Adipocyte (in vitro differentiated cells): ENCODE results near the gene TMEM127.
A peak's percentile ranks its signal among the peaks of the same experiment; 100 is the strongest.

Source experiments
- DNase-seq: peaks from one replicate; pipeline ENCODE4 v3.0.0-alpha.2; 2015; ENCODE audit warnings: low read depth
- H3K27me3 ChIP-seq: replicated peaks from 2 replicates; pipeline ENCODE4 v1.7.0; 2013; ENCODE audit warnings: mild to moderate bottlenecking, low read length, moderate library complexity; ENCODE audit not compliant: control insufficient read depth, insufficient read depth
- H3K36me3 ChIP-seq: 2 replicates; pipeline ENCODE4 v1.7.0; 2013; ENCODE audit warnings: low read length, mild to moderate bottlenecking, moderate library complexity; ENCODE audit not compliant: control insufficient read depth, insufficient read depth, severe bottlenecking
- H3K4me1 ChIP-seq: 2 replicates; pipeline ENCODE4 v1.7.0; 2013; ENCODE audit warnings: mild to moderate bottlenecking, low read length, moderate library complexity; ENCODE audit not compliant: control insufficient read depth, insufficient read depth
- H3K4me3 ChIP-seq: 2 replicates; pipeline ENCODE4 v1.7.0; 2013; ENCODE audit warnings: mild to moderate bottlenecking, low read length, moderate library complexity
- H3K9ac ChIP-seq: 2 replicates; pipeline ENCODE4 v1.7.0; 2013; ENCODE audit warnings: mild to moderate bottlenecking, low read length, moderate library complexity
- H3K9me3 ChIP-seq: 2 replicates; pipeline ENCODE4 v1.7.0; 2013; ENCODE audit warnings: mild to moderate bottlenecking, low read length, moderate library complexity; ENCODE audit not compliant: control insufficient read depth

The TMEM127 gene

GRCh38 chr2:96250188-96250587 lies 15.6 kb downstream of the TMEM127 start:
- Histone ChIP-seq H3K36me3 (peaks cover 33% of the 10 kb centered on the region), H3K4me3 (no peak overlapping the region), H3K9ac (no peak overlapping the region), H3K4me1 (peaks cover 35% of the 10 kb centered on the region), H3K9me3 (no peaks in the 10 kb centered on the region), H3K27me3 (no peaks in the 10 kb centered on the region)
- no peak for DNase-seq

GRCh38 chr2:96249654-96250053 lies 16.1 kb downstream of the TMEM127 start:
- DNase-seq, result peak; percentile 87
- no peak overlapping the region for H3K4me3 ChIP-seq
- H3K36me3 ChIP-seq, result peaks cover 27% of the 10 kb centered on the region
- H3K9me3 ChIP-seq, result no peaks in the 10 kb centered on the region
- no peak overlapping the region for H3K9ac ChIP-seq
- peaks cover 37% of the 10 kb centered on the region for H3K4me1 ChIP-seq
- no peaks in the 10 kb centered on the region for H3K27me3 ChIP-seq

- peaks cover 40% of the 10 kb centered on the region for H3K4me1 ChIP-seq
- H3K27me3 ChIP-seq, result no peaks in the 10 kb centered on the region
- no peak for DNase-seq
- H3K36me3 ChIP-seq, result peaks cover 17% of the 10 kb centered on the region
- H3K9me3 ChIP-seq, result no peaks in the 10 kb centered on the region
- no peak overlapping the region for H3K9ac ChIP-seq
- H3K4me3 ChIP-seq, result no peak overlapping the region
Observed at GRCh38 chr2:96248624-96249023, 17.2 kb downstream of the TMEM127 start.

- DNase-seq, result no peak
- Histone ChIP-seq H3K9ac (no peak overlapping the region), H3K4me3 (no peak overlapping the region), H3K9me3 (no peaks in the 10 kb centered on the region), H3K36me3 (peaks cover 10% of the 10 kb centered on the region), H3K27me3 (no peaks in the 10 kb centered on the region), H3K4me1 (peaks cover 41% of the 10 kb centered on the region)
Observed at GRCh38 chr2:96247896-96248295, 17.9 kb downstream of the TMEM127 start.

- Histone ChIP-seq H3K9ac (no peak overlapping the region), H3K9me3 (no peaks in the 10 kb centered on the region), H3K4me3 (no peak overlapping the region), H3K27me3 (no peaks in the 10 kb centered on the region), H3K36me3 (peaks cover under 1% of the 10 kb centered on the region), H3K4me1 (peaks cover 44% of the 10 kb centered on the region)
- DNase-seq, result no peak
Observed at GRCh38 chr2:96247009-96247408, 18.8 kb downstream of the TMEM127 start.

- H3K9me3 ChIP-seq, result no peaks in the 10 kb centered on the region
- no peak overlapping the region for H3K4me3 ChIP-seq
- H3K4me1 ChIP-seq, result peaks cover 40% of the 10 kb centered on the region
- no peak overlapping the region for H3K9ac ChIP-seq
- DNase-seq, result no peak
- peaks cover under 1% of the 10 kb centered on the region for H3K36me3 ChIP-seq
- no peaks in the 10 kb centered on the region for H3K27me3 ChIP-seq
Observed at GRCh38 chr2:96245609-96246390, 20.0 kb downstream of the TMEM127 start.

GRCh38 chr2:96243843-96244242 lies 22.0 kb downstream of the TMEM127 start:
- Histone ChIP-seq H3K9ac (no peak overlapping the region), H3K27me3 (no peaks in the 10 kb centered on the region), H3K9me3 (no peaks in the 10 kb centered on the region), H3K36me3 (peaks cover 8% of the 10 kb centered on the region), H3K4me3 (no peak overlapping the region), H3K4me1 (peaks cover 39% of the 10 kb centered on the region)
- no peak for DNase-seq

GRCh38 chr2:96241900-96242611 lies 23.7 kb downstream of the TMEM127 start:
- H3K9me3 ChIP-seq, result no peaks in the 10 kb centered on the region
- peak; percentile 75 for DNase-seq

GRCh38 chr2:96241227-96241626 lies 24.6 kb downstream of the TMEM127 start:
- Histone ChIP-seq H3K9me3 (no peaks in the 10 kb centered on the region), H3K9ac (no peak overlapping the region), H3K27me3 (no peaks in the 10 kb centered on the region), H3K4me1 (peaks cover 39% of the 10 kb centered on the region), H3K4me3 (no peak overlapping the region), H3K36me3 (peaks cover 12% of the 10 kb centered on the region)
- no peak for DNase-seq

More at GRCh38 chr2:96241900-96242611, 23.7 kb downstream of the TMEM127 start:
- peaks cover 9% of the 10 kb centered on the region for H3K36me3 ChIP-seq
- H3K9ac ChIP-seq, result peak overlapping the region; percentile 45
- H3K4me1 ChIP-seq, result peaks cover 39% of the 10 kb centered on the region
- H3K27me3 ChIP-seq, result no peaks in the 10 kb centered on the region
- H3K4me3 ChIP-seq, result no peak overlapping the region

- no peak overlapping the region for H3K4me3 ChIP-seq
- H3K36me3 ChIP-seq, result peaks cover 12% of the 10 kb centered on the region
- H3K9me3 ChIP-seq, result no peaks in the 10 kb centered on the region
- no peak for DNase-seq
- H3K27me3 ChIP-seq, result no peaks in the 10 kb centered on the region
- no peak overlapping the region for H3K9ac ChIP-seq
- peaks cover 36% of the 10 kb centered on the region for H3K4me1 ChIP-seq
Observed at GRCh38 chr2:96240341-96241038, 25.3 kb downstream of the TMEM127 start.

- no peaks in the 10 kb centered on the region for H3K27me3 ChIP-seq
- H3K9ac ChIP-seq, result peak overlapping the region; percentile 11
- H3K9me3 ChIP-seq, result no peaks in the 10 kb centered on the region
- H3K4me1 ChIP-seq, result peaks cover 33% of the 10 kb centered on the region
- no peak for DNase-seq
- peaks cover 12% of the 10 kb centered on the region for H3K36me3 ChIP-seq
- H3K4me3 ChIP-seq, result no peak overlapping the region
Observed at GRCh38 chr2:96239745-96240264, 26.0 kb downstream of the TMEM127 start.
